SK-N-MC (cell line): ENCODE measurements around the gene BTN3A1.
"Not testable (repeated sequence)": the region's sequence is repeated elsewhere in the genome, so short reads cannot be mapped to it uniquely, and the experiment has no call there.

ENCODE experiments used
- DNase-seq: peaks from one replicate; pipeline ENCODE4 v3.0.0-alpha.2; 2011; ENCODE audit warnings: low read depth, low spot score
- H3K27ac ChIP-seq: fragments of 200-600 bp; sonication (generic); 2 replicates; pipeline ENCODE4 v1.5.1; 2016; ENCODE audit warnings: mixed run types
- H3K36me3 ChIP-seq: fragments of 200-600 bp; sonication (generic); 2 replicates; pipeline ENCODE4 v1.6.1; 2017; ENCODE audit warnings: antibody characterized with exemption, low read length, mixed read lengths; ENCODE audit not compliant: insufficient read depth
- H3K4me3 ChIP-seq: fragments of 200-600 bp; sonication (generic); 2 replicates; pipeline ENCODE4 v1.5.1; 2016
- H3K9ac ChIP-seq: fragments of 200-600 bp; sonication (generic); 2 replicates; pipeline ENCODE4 v1.8.0; 2017; ENCODE audit warnings: mixed run types, mixed read lengths; ENCODE audit not compliant: insufficient read length
- H3K9me3 ChIP-seq: fragments of 200-600 bp; sonication (generic); 2 replicates; pipeline ENCODE4 v1.6.1; 2017; ENCODE audit warnings: low read depth, mild to moderate bottlenecking, antibody characterized with exemption, low read length, moderate library complexity, mixed read lengths
- EZH2 ChIP-seq: fragments of 200-600 bp; sonication (generic); IDR thresholded peaks from one replicate; pipeline ENCODE4 v1.6.1; 2017; ENCODE audit warnings: antibody characterized with exemption
- FOXP2 ChIP-seq: optimal IDR thresholded peaks from 2 replicates; pipeline ENCODE3; 2011; ENCODE audit warnings: mild to moderate bottlenecking, moderate library complexity; ENCODE audit not compliant: insufficient read depth; ENCODE audit errors: extremely low read length, control extremely low read depth
- POLR2AphosphoS5 ChIP-seq: IDR thresholded peaks from 2 replicates; pipeline ENCODE4 v1.6.1; 2012; ENCODE audit warnings: mild to moderate bottlenecking, low read depth, low read length, borderline replicate concordance

Gene BTN3A1

GRCh38 chr6:26426691-26427450 lies 24.8 kb downstream of the BTN3A1 start:
- DNase-seq: no peak
- H3K9me3 ChIP-seq: no peaks in the 10 kb centered on the region
- peaks cover 17% of the 10 kb centered on the region; the same call in 1 of the 2 replicates for H3K36me3 ChIP-seq
- H3K27ac ChIP-seq: no peak overlapping the region
- no peak for TF ChIP-seq FOXP2
- TF ChIP-seq EZH2: no peak
- no peak for TF ChIP-seq POLR2AphosphoS5
- H3K9ac ChIP-seq: no peak overlapping the region
- no peak overlapping the region for H3K4me3 ChIP-seq

DNA sequence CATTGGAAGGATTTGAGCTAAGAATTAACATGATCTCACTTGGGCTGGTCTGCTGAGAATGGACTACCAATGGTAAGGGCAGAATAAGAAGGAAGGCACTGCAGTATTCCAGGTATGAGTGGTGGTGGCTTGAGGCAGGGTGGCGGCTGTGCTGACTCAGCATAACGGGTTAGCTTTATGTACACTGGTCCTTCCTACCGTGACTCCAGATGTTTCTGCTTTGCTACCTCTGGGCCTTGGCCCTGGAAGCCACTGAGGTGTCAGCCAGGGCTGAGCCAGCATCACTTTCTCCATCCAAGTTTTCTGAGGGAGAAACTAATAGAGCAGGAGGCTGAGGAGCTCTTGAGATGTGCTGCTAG lies 25.4 kb downstream of the BTN3A1 start:
- no peak overlapping the region for H3K27ac ChIP-seq
- no peak overlapping the region for H3K4me3 ChIP-seq
- no peak overlapping the region for H3K9ac ChIP-seq
- DNase-seq: no peak
- TF ChIP-seq FOXP2: no peak
- no peak for TF ChIP-seq EZH2
- no peak for TF ChIP-seq POLR2AphosphoS5
- H3K36me3 ChIP-seq: peaks cover 17% of the 10 kb centered on the region; the same call in 1 of the 2 replicates
- H3K9me3 ChIP-seq: no peaks in the 10 kb centered on the region

GRCh38 chr6:26428206-26428605 lies 26.1 kb downstream of the BTN3A1 start:
- DNase-seq: no peak
- Histone ChIP-seq H3K9me3 (no peaks in the 10 kb centered on the region), H3K36me3 (peaks cover 17% of the 10 kb centered on the region; the same call in 1 of the 2 replicates), H3K9ac (no peak overlapping the region), H3K4me3 (no peak overlapping the region), H3K27ac (no peak overlapping the region)
- no peak for TF ChIP-seq EZH2
- no peak for TF ChIP-seq FOXP2
- TF ChIP-seq POLR2AphosphoS5: no peak

- Histone ChIP-seq H3K9ac (no peak overlapping the region), H3K36me3 (peaks cover 17% of the 10 kb centered on the region; the same call in 1 of the 2 replicates), H3K9me3 (no peaks in the 10 kb centered on the region), H3K27ac (no peak overlapping the region), H3K4me3 (no peak overlapping the region)
- no peak for TF ChIP-seq FOXP2
- TF ChIP-seq EZH2: no peak
- no peak for TF ChIP-seq POLR2AphosphoS5
- DNase-seq: no peak
Measured at GRCh38 chr6:26430787-26431186, 28.7 kb downstream of the BTN3A1 start.

GRCh38 chr6:26431258-26432172 lies 29.4 kb downstream of the BTN3A1 start:
- no peaks in the 10 kb centered on the region for H3K9me3 ChIP-seq
- DNase-seq: no peak
- no peak overlapping the region for H3K27ac ChIP-seq
- TF ChIP-seq EZH2: no peak
- TF ChIP-seq POLR2AphosphoS5: no peak
- TF ChIP-seq FOXP2: no peak
- no peak overlapping the region for H3K4me3 ChIP-seq
- peaks cover 17% of the 10 kb centered on the region; the same call in 1 of the 2 replicates for H3K36me3 ChIP-seq
- H3K9ac ChIP-seq: no peak overlapping the region

DNA sequence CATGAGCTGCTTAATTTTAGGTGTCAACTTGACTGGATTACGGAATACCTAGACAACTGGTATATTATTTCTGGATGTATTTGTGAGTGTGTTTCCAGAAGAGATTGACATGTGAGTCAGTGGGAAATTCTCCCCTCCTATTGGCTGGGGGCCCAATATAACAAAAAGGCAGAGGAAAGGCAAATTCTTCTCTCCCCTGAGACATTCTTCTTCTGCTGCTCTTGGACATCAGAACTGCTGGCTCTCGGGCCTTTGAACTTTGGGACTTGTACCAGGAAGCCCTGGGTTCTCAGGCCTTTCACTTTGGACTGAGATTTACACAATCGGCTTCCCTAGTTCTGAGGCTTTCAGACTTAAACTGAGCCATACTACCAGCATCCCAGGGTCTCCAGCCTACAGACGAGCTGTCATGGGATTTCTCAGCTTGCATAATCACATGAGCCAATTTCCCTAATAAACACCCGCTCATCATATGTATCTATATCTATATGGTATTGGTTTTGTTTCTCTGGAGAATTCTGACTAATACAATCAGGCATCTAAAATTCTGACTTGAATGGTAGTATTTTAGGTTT lies 30.6 kb downstream of the BTN3A1 start:
- Histone ChIP-seq H3K9me3 (no peaks in the 10 kb centered on the region), H3K36me3 (peaks cover 11% of the 10 kb centered on the region; the same call in 1 of the 2 replicates), H3K4me3 (no peak overlapping the region), H3K27ac (no peak overlapping the region), H3K9ac (no peak overlapping the region)
- TF ChIP-seq FOXP2 (no peak), POLR2AphosphoS5 (no peak), EZH2 (no peak)
- DNase-seq: no peak

GRCh38 chr6:26433680-26434079 lies 31.6 kb downstream of the BTN3A1 start:
- peaks cover 11% of the 10 kb centered on the region; the same call in 1 of the 2 replicates for H3K36me3 ChIP-seq
- not testable (repeated sequence) for H3K4me3 ChIP-seq, H3K9ac ChIP-seq, H3K27ac ChIP-seq, DNase-seq, H3K9me3 ChIP-seq

DNA sequence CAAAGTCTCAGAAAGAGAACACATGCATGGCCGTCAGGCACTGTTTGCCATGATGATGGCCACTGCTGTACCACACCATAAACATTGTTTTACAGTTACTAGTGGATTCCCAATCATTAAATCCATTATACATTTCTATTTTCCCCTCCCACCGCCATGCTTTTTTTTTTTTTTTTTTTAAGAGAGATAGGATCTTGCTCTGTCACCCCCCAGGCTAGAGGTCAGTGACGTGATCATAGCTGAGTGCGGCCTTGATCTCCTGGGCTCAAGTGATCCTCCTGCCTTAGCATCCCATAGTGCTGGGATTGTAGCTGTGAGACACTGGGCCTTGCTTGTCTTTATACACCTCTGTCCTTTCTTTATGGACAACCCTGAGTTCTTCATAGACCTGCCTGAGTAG lies 33.9 kb downstream of the BTN3A1 start:
- peaks cover 8% of the 10 kb centered on the region; the same call in 1 of the 2 replicates for H3K36me3 ChIP-seq
- no peak overlapping the region for H3K27ac ChIP-seq
- no peak overlapping the region for H3K9ac ChIP-seq
- no peak for DNase-seq
- H3K4me3 ChIP-seq: no peak overlapping the region
- TF ChIP-seq POLR2AphosphoS5 (no peak), FOXP2 (no peak), EZH2 (no peak)
- no peaks in the 10 kb centered on the region for H3K9me3 ChIP-seq
